HG03558 (cell line): ENCODE measurements around the gene COG2.

Experiments used
- ATAC-seq: cut with Tn5 transposase; IDR thresholded peaks from one replicate; pipeline ENCODE4 v1.9.1; 2021; ENCODE audit warnings: moderate number of reproducible peaks; ENCODE audit not compliant: unreplicated experiment; ENCODE audit errors: extremely low read depth

Gene COG2

DNA sequence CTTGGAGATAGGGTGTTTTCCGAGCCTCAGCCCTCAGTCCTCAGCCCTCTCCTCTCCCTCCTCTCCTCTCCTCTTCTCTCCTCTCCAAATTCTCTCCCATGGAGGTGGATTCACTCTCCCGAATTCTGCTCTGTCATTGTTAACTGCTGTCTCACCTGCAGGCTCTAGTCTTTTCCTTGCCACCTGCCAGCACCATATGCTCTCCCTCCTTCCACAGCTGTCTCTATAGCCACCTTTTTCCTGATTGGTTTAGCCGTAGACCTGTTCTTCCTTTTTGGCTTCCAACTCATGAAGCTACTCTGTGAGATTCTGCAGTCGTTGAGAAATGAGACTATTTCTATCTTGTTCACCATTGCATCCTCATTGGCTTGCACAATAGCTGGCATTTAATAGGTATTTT lies 19.7 kb downstream of the COG2 start:
- no peak for ATAC-seq

DNA sequence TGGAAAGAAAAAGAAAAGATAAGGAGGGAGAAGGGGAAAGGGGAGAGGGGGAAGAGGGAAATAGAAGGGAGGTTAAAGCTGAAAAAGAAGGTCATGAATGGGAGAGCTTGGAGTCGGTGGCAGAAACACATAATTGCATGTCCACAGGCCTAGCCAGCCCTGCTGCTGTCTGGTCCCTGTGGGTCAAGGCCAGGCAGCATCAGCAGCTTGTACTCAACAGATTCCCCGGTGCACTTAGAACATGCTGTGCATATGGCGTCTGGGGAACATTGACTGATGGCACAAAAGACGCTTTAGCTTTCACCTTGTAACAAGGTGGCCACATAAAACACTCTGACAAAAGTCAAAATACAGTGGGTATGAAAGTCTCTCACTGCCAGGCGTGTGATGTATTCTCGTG lies 25.9 kb downstream of the COG2 start:
- ATAC-seq: no peak

DNA sequence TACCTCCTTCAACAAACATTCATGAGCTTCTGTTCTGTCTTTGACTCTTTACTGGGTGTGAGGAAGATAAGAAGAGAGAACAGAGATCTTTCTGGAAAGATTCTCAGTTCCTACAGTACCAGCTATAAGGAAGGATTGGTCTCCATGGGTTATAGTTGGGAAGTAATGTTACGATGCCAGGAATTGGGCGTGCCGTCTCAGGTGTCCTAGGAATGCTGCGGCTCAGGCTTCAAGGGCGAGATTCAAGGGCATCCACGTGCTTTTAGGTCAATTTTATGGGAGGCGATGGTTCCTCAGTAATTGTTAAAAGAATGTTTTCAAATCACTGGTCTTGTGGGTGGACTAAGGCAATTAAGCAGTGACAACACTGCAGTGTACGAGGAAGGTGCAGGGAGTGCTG lies 27.3 kb downstream of the COG2 start:
- ATAC-seq: no peak

DNA sequence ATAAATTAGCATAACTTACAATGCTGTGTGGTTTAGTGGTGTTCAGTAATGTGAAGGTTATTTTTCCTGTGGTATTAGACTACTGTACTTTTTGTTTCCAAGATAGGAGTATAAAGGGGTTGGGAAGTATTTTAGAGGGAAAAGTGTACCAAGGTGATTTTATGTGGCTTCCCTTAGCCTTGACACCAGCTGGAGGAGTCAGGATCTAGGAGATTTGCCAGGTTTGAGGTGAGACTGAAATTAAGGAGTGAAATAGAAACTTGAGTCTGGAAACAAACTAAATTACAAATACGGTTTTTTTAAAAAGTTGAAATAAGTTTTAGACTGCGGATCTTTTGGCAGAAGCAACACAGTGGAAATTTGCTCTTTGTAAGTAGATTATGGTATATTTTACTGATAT lies 32.3 kb downstream of the COG2 start:
- no peak for ATAC-seq

DNA sequence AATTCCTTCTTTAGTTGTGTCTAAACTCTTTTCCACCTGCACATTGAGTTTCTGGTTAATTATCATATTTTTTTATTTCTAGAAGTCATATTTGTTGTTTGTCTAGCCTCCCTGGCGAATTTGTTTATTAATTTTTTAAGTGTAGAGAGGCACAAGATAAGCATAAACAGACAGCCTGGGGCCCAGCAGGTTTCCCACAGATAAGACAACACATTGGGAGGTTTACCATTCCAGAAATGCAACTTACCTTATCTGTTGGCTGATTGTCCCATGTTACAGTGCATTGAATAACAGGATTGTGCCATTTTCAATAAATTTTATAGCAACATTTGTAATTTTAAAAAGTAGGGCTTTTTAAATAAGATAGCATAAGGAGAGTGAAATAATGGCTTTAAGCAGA lies 34.9 kb downstream of the COG2 start:
- ATAC-seq: no peak

DNA sequence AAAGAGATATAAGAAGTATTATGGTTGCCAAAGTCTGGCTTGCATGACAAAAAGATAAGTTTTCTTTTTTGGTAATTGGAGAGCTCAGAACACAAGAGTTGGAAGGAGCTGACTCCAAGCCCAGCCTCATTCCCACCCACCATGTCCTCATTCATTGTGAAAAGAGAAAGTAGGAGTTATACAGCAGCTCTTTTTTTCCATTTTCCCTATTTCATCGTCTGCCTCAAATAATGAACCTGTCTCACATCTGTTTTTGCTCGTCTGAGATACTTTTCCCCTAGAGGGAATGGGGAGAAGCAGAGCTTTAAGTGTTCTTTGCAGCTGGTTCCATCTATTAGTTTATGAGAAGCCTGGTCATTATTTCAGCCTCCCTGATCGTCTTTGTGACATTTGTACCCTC lies 36.9 kb downstream of the COG2 start:
- ATAC-seq: no peak

DNA sequence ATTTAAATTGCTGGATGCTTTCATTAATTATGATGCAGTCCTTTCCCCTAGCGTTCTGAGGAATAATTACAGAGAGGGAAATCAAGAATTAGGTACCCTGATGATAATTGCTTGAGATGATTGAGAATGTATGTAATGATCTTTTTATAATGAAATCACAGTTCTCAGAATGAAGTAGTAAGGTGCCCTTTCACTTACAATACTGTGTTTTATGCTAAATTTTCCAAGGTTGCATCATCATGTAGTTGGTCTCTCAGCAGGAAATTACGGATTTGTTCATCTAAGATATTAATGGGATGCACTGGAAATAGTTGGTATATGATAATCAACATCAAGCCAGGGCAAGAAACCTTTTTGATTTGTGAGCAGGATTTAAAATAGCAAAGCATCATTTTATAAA lies 37.5 kb downstream of the COG2 start:
- no peak for ATAC-seq

DNA sequence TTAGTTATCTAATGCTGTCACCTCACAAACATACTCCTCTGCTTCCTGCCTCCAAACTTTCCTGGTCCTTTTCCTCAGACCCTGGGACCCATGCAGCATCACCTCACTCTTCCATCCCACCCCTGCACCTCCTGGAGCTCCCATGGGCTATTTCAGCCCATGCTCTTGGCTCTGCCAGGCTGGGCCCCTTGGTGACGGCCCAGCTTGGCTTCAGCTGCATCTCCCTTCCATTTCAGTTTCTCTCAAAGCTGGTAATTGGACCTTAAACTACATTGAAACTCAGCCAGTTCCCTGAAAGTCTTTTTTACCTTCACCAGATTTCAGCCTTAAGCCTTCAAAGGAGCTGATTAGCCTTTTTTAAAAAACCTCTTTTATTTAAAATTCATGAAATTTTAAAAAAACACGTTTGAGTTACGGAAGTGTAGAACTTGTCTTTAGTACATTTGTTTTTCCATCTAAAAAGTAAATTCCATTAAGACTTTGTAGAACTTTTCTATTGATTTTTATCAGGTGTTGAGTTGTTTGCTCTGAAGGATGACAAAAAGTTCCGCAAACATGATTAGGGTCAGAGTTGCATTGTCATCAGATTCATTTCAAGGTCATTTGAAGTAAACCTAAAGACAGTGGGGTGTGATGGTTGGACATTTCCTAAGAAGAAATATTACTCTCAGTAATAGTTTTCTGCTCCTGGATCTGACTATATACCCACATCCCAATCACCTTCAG lies 38.2 kb downstream of the COG2 start:
- no peak for ATAC-seq

DNA sequence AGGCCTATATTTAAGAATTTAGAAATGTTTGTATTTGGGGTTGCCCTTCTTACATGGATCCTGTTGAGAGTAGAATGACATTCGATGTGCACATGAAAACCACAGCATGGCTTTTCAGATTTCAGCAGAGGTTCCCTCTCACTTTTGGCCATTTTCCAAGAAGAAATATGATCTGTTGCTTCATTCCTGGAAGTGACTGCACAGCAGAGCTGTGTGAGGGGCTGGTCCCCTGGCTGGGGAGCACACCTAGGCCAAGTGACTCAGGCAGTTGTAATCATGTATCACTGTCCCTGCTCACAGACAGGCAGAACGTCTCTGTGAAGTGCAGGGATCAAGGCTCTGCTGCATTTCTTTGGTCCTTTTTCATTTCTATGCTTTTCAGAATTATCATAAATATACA lies 39.3 kb downstream of the COG2 start:
- ATAC-seq: no peak

DNA sequence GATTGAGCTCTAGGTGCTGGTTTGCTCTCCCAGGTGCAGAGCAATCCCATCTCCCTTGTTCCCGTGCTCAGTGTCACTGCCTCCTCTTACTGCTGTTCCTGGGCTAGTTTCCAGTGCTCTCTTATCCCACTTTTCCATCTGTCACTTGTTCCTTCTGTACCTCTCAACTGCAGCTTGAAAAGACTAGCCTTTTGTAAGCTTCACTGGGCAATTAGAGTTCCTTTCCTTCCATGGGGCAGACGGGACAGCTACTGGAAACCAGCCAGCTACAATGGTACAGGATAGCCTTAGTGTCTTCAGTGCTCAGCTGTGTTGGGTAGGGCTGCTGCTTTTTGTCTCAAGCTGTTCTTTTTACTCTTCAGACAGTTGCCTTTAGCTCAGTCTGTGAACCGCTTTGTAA lies 40.0 kb downstream of the COG2 start:
- no peak for ATAC-seq

DNA sequence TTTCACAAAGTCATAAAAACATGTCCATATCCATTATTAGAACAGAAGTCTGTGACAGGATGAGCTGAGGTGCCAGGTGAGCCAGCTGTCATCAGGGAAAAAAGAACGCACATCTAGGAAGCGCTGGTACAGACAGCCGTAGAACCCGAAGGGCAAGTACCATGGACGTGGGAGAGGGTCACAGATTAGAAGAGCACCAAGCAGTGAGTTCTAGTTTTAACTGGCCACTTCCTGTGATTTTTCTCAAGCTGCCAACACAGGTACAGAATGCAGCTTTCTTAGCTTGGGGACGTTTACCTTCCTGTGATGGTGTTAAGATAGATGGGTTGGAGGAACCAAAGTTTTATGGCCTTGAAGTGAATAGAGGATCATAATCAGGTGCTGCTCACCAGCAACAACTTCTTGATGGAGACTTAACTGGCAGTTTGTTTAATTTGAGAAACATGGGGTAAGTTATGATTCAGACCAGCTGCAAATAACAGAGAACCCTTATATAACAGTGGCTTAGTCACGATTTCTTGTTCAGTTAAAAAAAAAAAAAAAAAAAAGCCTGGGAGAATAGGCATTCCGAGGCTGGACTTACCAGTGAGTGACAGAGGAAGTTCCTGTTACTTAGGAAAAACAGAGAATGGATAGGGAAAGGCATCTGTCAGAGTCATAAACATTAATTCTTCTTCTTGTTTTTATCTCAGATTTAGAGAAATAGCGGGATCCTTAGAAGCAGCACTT lies 40.8 kb downstream of the COG2 start:
- no peak for ATAC-seq

DNA sequence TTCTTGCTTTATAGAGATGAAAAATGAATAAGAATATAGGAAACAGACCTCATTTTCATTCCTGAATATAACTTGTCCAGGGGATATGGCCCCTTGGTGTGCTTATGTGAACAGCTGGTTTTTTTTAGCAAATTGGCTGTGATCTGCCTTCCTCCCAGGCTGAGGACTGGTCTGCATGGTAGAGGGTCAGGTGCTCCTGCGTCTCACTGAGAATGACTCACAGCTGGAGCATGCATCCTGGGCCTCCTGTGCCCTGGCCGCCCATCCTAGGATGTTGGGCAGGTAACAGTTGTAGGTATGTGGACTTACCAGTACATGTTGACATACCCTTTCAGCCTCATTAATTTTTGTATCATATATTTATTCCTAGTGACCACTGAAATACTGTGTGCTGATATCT lies 41.9 kb downstream of the COG2 start:
- no peak for ATAC-seq

DNA sequence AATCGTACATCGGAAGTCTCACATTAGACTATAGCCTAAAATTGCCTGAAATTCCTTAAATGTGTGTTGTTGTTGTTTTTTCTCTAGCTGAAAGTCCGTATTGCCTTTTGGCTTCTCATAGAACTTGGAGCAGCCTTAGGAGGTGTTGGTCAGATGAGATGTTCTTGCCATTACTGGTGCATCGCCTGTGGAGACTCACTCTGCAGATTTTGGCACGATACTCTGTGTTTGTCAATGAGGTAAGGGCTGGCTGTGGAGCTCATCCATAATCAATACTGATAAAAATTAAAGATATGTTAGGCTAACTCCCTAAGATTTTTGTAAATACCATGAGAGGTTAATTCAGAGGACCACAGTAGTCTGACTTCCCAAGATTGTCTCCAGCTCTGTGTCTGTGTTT lies 42.7 kb downstream of the COG2 start:
- ATAC-seq: no peak

DNA sequence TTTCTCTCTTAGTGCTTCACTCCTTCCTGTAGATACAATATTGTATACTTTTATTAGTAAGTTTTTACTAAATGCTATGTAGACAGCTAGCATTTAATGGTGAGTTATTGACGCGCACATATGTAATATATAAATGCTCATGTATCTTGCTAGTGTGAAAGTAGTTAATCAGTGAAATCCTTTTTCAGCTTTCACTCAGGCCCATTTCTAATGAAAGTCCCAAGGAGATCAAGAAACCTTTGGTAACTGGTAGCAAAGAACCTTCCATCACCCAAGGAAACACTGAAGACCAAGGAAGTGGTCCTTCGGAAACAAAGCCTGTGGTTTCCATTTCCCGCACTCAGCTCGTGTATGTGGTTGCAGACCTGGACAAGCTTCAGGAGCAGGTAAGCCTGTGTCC lies 44.5 kb downstream of the COG2 start:
- no peak for ATAC-seq

DNA sequence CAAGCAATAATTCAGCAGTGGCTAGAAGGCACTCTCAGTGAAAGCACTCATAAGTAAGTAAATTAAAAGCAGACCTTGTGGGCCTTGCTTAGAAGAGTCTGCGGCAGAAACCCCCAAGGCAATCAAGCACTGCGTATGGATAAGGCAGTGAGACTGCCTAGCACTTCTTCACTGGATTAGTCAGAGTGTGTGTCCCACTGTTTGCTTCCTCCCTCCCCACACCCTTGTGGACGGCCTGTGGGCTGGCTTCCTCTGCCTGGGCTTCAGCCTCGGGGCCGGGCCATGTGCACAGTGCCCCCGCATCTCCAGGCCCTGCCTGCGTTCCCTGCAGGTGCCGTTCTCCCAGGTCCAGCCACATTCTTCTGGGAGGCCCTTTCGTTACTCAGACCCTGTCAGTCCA lies 47.8 kb downstream of the COG2 start:
- ATAC-seq: no peak

DNA sequence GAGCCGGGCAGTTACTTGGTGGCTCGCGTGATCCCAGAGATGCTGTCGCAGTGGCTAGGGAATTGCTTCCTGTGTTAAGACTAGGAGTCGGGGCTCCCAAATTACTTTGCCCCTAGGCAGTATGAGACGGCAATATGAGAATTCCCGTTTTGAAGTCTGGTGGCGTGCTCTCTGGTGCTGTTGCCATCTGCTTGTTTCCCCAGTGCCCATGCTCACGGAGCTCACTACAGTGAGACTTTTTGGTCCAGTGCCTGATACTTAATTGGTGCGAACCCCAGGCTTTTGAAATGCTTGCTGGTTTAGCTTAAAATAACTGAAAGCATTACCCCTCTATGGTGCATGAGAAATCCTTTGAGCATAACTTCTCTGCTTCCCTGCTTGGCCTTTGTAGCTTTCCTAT lies 49.3 kb downstream of the COG2 start:
- ATAC-seq: no peak

DNA sequence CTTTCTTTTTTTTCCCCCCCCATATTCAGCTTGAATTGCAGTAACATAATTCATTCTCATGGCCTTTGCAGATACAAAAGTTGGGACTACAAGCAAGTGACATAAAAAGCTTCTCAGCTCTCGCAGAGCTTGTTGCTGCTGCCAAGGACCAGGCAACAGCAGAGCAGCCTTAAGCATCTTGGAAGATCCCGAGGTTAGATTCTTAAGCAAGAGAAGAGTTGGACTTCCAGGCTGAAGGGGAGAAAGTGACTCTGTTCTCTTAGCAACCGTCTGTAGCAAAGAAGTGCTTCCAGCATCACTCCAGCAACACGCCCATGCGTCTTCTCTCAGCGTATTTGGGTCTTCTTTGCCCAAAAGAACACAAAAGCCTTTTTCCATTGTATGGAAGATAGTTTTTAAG lies 50.9 kb downstream of the COG2 start:
- no peak for ATAC-seq

DNA sequence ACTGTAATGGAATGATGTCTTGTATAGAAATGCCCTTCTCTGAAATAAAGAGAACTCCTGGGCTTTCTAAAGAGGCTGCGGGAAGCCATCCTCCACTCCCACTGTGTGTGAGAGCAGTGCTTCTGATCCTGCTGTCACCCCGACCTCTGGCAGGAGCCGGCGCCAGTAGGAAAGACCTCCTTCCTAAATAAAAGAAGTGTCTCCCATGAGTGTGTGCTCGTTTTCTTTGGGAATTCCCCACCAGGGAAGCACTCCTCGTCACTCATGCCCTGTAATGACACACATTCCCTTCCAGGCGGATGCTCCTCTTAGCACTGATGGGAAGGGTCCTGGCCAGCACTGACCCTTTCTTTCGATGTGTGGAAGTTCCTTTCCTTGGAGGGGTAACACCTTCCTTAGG lies 51.5 kb downstream of the COG2 start:
- no peak for ATAC-seq

DNA sequence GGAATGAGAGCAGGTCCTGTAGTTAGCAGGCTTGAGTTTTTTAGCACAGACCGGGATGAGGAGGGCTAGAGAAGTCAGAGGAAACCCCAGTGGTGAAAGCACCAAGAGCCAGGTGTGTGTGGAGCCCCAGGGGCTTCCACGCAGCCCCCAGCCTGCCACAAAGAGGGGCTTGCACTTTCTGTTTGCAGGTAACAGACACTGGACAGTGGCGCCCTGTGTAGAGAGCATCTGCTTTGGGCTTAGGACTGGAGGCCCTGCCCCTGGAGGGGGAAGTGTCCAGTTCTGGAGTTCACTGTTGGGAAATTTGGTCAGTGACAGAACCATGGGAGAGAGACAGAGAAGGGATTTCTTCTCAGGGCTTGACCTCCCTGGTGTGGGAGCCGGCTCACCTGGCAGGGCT lies 52.2 kb downstream of the COG2 start:
- ATAC-seq: no peak

DNA sequence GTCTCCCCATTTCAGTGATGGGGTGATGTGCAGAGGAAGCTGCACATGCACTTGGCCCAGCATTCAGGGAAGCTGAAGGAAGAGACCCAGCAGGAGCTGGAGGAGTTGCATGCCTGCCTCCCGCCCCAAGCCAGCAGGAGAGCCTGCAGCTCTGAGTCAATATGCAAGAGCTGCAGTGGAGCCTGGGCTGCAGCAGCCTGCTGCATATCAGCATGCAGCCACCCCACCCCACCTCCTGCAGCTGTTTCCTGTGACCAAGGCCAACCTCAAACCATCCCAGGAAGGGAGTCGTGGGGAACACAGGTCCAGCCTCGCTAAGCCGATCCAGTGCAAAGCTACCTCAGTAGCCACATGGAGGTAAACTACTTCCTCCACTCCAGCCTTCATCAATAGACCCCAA lies 52.7 kb downstream of the COG2 start:
- no peak for ATAC-seq

DNA sequence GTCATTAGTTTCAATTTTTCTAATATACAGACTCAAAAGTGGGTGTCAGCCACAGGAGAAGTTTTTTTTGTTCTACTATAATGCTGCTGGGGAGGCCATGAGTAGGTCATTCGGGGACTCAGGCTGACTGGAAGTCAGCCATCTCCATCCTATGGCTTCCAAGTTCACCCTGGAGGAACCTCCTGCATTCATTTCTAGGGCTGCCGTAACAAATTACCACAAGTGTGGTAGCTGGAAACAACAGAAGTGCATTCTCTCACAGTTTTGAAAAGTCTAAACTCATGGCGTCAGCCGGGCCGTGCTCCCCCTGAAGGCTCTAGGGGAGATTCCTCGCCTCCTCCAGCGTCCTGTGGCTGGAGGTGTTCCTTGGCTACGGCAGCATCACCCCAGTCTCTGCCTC lies 53.9 kb downstream of the COG2 start:
- ATAC-seq: no peak

DNA sequence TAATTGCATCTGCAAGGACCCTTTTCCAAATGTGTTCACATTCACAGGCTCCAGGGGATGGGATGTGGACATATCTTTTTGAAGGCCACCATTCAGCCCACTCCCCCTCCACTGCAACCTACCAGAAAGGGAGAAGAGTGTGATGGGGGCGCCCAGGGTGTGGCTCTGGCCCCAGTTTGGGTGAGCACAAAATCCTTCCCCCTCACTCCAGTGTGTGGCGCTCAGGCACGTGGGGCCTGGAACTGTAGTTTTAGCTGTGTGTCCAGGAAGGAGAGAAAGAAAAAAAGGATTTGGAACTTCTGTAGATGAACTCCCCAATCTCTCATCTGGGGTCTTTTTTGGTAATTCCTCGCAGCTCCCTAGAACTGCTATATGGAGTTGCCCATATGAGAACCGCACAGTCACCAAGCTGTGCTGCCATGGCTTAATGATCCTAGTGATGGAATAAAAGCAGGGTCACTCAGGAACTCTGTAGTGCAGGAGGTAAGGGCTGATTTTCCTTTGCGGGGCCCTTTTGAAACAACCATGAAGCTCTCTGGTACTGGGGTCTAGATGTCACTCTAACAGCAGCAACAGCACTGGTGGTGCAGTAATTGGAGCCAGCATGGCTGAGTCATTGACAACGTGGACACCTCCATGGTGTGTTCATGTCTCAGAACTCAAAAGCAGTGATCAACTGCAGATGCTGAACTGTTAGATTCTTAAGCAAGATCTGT lies 54.6 kb downstream of the COG2 start:
- ATAC-seq: no peak
